SU-DHL-6 (cell line): ENCODE data around the gene STEAP4.

Experiments used
- CTCF ChIP-seq: fragments of 200-600 bp; sonication (generic); IDR thresholded peaks from one replicate; pipeline ENCODE4 v1.5.1; 2017; ENCODE audit warnings: antibody characterized with exemption, mild to moderate bottlenecking, low read length, moderate library complexity; ENCODE audit not compliant: insufficient read depth, poor library complexity, severe bottlenecking
- EZH2phosphoT487 ChIP-seq: fragments of 200-600 bp; sonication (generic), shearing (Covaris generic); conservative IDR thresholded peaks from 2 replicates; pipeline ENCODE4 v1.6.1; 2018; ENCODE audit warnings: mild to moderate bottlenecking, antibody characterized with exemption, low read length, moderate library complexity, mixed read lengths

- TF ChIP-seq CTCF (no peak), EZH2phosphoT487 (no peak)
Measured at GRCh38 chr7:88301924-88302323, 4.8 kb downstream of the STEAP4 start.
